CD4-positive, CD25-positive, alpha-beta regulatory T cell (primary cell): ENCODE results near the gene NINL. TPM values are rescaled to one million over a fixed set of nuclear protein-coding genes. Genes with fewer than 3 reads are reported as not detected.
A peak's percentile ranks its signal among the peaks of the same experiment; 100 is the strongest.
"Not testable (repeated sequence)": the region's sequence is repeated elsewhere in the genome, so short reads cannot be mapped to it uniquely, and the experiment has no call there.

ENCODE experiments used
- ATAC-seq, 2 donors: fragments of 150-1000 bp; cut with Tn5 transposase; one replicate each; pipeline ENCODE4 v1.10.0; 2021; ENCODE audit warnings: low read depth in 2 of 2, moderate number of reproducible peaks in 2 of 2, moderate library complexity in 1 of 2
- DNase-seq, 3 donors: peaks; one replicate each; pipeline versions ENCODE4 v3.0.0 to v3.0.0-alpha.2; 2012 to 2022; ENCODE audit warnings: mixed read lengths in 1 of 3
- H3K27ac ChIP-seq: one replicate; pipeline ENCODE4 v1.7.0; 2013; ENCODE audit warnings: mild to moderate bottlenecking, low read length; ENCODE audit not compliant: insufficient read depth, poor library complexity, severe bottlenecking
- H3K27me3 ChIP-seq: one replicate; pipeline ENCODE4 v1.7.0; 2013; ENCODE audit warnings: low read length; ENCODE audit not compliant: control insufficient read depth, insufficient read depth
- H3K36me3 ChIP-seq: one replicate; pipeline ENCODE4 v1.7.0; 2013; ENCODE audit warnings: mild to moderate bottlenecking, low read length, moderate library complexity; ENCODE audit not compliant: control insufficient read depth, insufficient read depth
- H3K4me1 ChIP-seq: 2 replicates; pipeline ENCODE4 v1.7.0; 2013; ENCODE audit warnings: mild to moderate bottlenecking, low read length; ENCODE audit not compliant: insufficient read depth, control insufficient read depth, poor library complexity, severe bottlenecking
- H3K4me3 ChIP-seq: one replicate; pipeline ENCODE4 v1.7.0; 2013; ENCODE audit warnings: low read depth, mild to moderate bottlenecking, low read length, moderate library complexity
- H3K9me3 ChIP-seq, 2 experiments: 1 replicate in 1 of 2; 2 replicates in 1 of 2; pipeline ENCODE4 v1.7.0; 2013; ENCODE audit warnings: low read length in 2 of 2, mild to moderate bottlenecking in 1 of 2, moderate library complexity in 1 of 2; ENCODE audit not compliant: control insufficient read depth in 2 of 2
- H3K27ac Mint-ChIP-seq, 3 donors: one replicate each; pipeline ENCODE4 v1.8.0; 2020 to 2022; ENCODE audit warnings: mild to moderate bottlenecking in 3 of 3, mixed read lengths in 3 of 3, moderate library complexity in 2 of 3
- H3K27me3 Mint-ChIP-seq: one replicate; pipeline ENCODE4 v1.8.0; 2022; ENCODE audit warnings: mild to moderate bottlenecking, mixed read lengths
- H3K36me3 Mint-ChIP-seq: one replicate; pipeline ENCODE4 v1.8.0; 2020; ENCODE audit warnings: mixed read lengths
- H3K4me1 Mint-ChIP-seq, 4 donors: one replicate each; pipeline ENCODE4 v1.8.0; 2020 to 2022; ENCODE audit warnings: mixed read lengths in 4 of 4, mild to moderate bottlenecking in 1 of 4
- H3K4me3 Mint-ChIP-seq, 4 donors: one replicate each; pipeline ENCODE4 v1.8.0; 2020 to 2022; ENCODE audit warnings: mild to moderate bottlenecking in 4 of 4, mixed read lengths in 4 of 4, moderate library complexity in 3 of 4
- H3K9me3 Mint-ChIP-seq, 7 donors: one replicate each; pipeline ENCODE4 v1.8.0; 2020 to 2022; ENCODE audit warnings: mixed read lengths in 7 of 7, mild to moderate bottlenecking in 3 of 7, moderate library complexity in 2 of 7
- polyA plus RNA-seq, 4 donors: library from polyadenylated mRNA; unstranded; fragments of 300-500 nt; fragmentation: Illumina TruSeq; gene quantifications; one replicate each; pipeline ENCODE4 v1.2.3, GENCODE V29; 2021
- total RNA-seq: library from RNA; stranded (reverse); gene quantifications from one replicate; pipeline ENCODE4 v1.2.3, GENCODE V29; 2022

Gene NINL
- total and polyA plus RNA-seq, 5 donors from 2014 or later, result 0.39 to 0.42 TPM; not detected in 3

DNA sequence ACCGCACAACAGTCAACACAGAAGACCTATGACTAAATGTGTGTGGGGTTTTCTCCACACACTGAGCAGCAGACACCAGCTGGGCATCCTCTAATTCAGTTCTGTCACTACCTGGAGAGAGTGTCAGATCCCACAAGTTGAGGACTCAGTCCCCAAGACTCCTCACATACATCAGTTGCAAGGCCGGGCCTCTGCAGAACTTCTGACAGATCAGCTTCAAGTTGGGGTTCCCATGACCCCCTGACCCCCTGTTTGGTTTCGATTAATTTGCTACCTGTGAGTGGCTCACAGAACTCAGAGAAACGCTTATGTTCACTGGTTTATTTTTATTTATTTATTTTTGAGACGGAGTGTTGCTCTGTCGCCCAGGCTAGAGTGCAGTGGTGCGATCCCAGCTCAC, 3.2 kb upstream of the NINL start:
- Histone ChIP-seq H3K27ac (no peak overlapping the region), H3K9me3 (no peaks in the 10 kb centered on the region), H3K27me3 (no peaks in the 10 kb centered on the region), H3K4me3 (no peak overlapping the region), H3K4me1 (peaks cover 14% of the 10 kb centered on the region), H3K36me3 (no peaks in the 10 kb centered on the region)
- Mint-ChIP-seq H3K27ac (no peak overlapping the region), H3K9me3 (peaks cover 0 to 2% (median 0%) of the 10 kb centered on the region in 7 donors), H3K27me3 (peaks cover 10% of the 10 kb centered on the region), H3K4me3 (no peak overlapping the region), H3K4me1 (peaks cover 0 to 10% (median 3%) of the 10 kb centered on the region in 4 donors), H3K36me3 (no peaks in the 10 kb centered on the region)
- ATAC-seq (no peak), DNase-seq (no peak)

DNA sequence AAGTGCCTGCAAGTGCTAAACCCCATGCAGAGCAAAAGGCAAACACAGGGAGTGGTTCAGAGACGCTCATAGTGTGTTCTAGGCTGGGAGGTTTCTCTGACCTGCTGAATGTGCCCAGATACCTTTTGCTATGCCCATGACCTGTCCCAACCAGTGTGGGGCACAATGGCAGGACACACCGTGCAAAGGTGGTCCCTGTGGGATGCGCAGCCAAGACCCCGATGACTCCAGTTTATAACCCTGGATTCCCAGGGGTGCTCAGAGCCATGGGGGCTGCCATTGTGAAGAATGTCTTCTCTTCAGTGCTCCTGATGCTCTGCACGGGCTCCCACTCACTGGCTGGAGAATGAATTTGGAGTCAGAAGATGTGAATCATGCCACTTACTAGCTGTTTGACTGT, 2.2 kb upstream of the NINL start:
- ATAC-seq (peak in 1 of 2 donors; percentile 15), DNase-seq (no peak)
- Histone ChIP-seq H3K4me1 (peaks cover 14% of the 10 kb centered on the region), H3K36me3 (no peaks in the 10 kb centered on the region), H3K4me3 (no peak overlapping the region), H3K9me3 (no peaks in the 10 kb centered on the region), H3K27me3 (no peaks in the 10 kb centered on the region), H3K27ac (no peak overlapping the region)
- peaks cover 20% of the 10 kb centered on the region for H3K27me3 Mint-ChIP-seq
- H3K36me3 Mint-ChIP-seq, result no peaks in the 10 kb centered on the region
- peaks cover 0 to 10% (median 3%) of the 10 kb centered on the region in 4 donors for H3K4me1 Mint-ChIP-seq
- peak overlapping the region in 1 of 3 donors; percentile 10 for H3K27ac Mint-ChIP-seq
- H3K4me3 Mint-ChIP-seq, result no peak overlapping the region
- peaks cover 0 to 2% (median 0%) of the 10 kb centered on the region in 7 donors for H3K9me3 Mint-ChIP-seq

DNA sequence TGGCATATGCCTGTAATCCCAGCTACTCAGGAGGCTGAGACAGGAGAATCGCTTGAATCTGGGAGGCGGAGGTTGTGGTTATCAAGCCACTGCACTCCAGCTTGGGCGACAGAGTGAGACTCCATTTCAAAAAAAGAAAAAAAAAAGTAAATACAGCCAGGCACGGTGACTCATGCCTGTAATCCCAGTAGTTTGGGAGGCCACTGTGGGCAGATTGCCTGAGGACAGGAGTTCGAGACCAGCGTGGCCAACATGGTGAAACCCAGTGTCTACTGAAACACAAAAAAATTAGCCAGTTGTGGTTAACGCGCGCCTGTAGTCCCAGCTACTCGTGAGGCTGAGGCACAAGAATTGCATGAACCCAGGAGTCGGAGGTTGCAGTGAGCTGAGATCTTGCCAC, 1.5 kb upstream of the NINL start:
- H3K27ac ChIP-seq, result no peak overlapping the region
- no peak overlapping the region for H3K4me3 Mint-ChIP-seq
- H3K27ac Mint-ChIP-seq, result peak overlapping the region in 1 of 3 donors; percentile 10
- H3K9me3 Mint-ChIP-seq, result peaks cover 0 to 2% (median 0%) of the 10 kb centered on the region in 7 donors
- H3K4me3 ChIP-seq, result no peak overlapping the region
- H3K9me3 ChIP-seq, result no peaks in the 10 kb centered on the region
- H3K4me1 ChIP-seq, result peaks cover 14% of the 10 kb centered on the region
- ATAC-seq (no peak), DNase-seq (no peak)
- H3K36me3 Mint-ChIP-seq, result no peaks in the 10 kb centered on the region
- no peaks in the 10 kb centered on the region for H3K36me3 ChIP-seq
- peaks cover 21% of the 10 kb centered on the region for H3K27me3 Mint-ChIP-seq
- no peaks in the 10 kb centered on the region for H3K27me3 ChIP-seq
- H3K4me1 Mint-ChIP-seq, result peaks cover 0 to 10% (median 3%) of the 10 kb centered on the region in 4 donors

DNA sequence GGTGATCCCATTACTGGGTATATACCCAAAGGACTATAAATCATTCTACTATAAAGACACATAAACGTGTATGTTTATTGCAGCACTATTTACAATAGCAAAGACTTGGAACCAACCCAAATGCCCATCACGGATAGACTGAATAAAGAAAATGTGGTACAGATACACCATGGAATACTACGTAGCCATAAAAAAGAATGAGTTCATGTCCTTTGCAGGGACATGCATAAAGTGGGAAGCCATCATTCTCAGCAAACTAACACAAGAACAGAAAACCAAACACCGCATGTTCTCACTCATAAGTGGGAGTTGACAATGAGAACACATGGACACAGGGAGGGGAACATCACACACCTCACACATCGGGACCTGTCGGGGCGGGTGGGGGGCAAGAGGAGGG, 1.7 kb downstream of the NINL start:
- H3K27me3 ChIP-seq, H3K36me3 ChIP-seq, H3K9me3 Mint-ChIP-seq, H3K9me3 ChIP-seq, DNase-seq, H3K4me1 Mint-ChIP-seq, H3K4me3 ChIP-seq, ATAC-seq, H3K27ac ChIP-seq, H3K36me3 Mint-ChIP-seq: not testable (repeated sequence)
- Mint-ChIP-seq H3K27me3 (peaks cover 31% of the 10 kb centered on the region), H3K4me3 (peak overlapping the region in 3 of 4 donors; percentile 24 to 86 (median 40)), H3K27ac (peak overlapping the region in 2 of 3 donors; percentile 49 to 91)
- peaks cover 14% of the 10 kb centered on the region for H3K4me1 ChIP-seq

DNA sequence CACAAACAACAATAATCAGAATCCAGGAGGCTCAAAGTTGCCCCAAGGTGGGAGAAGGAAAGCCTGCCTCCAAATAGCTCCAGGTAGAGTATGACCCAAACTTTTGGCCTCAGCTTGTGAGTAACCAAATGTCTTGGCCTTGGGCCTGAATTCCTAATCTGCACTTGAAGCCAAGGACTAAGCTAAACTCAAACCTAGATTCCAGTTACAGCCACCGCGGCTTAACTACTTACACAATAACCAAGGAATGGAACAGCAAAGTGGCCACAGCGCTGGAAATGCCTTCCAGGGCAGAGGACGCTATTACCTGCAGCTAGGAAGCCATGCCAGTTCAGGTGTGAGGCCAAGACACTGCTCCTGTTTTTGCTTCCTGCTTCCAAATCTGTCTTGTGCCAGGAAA, 4.6 kb downstream of the NINL start:
- Mint-ChIP-seq H3K9me3 (peaks cover 0 to under 1% (median 0%) of the 10 kb centered on the region in 7 donors), H3K4me1 (peaks cover 0 to 10% (median 3%) of the 10 kb centered on the region in 4 donors), H3K4me3 (peak overlapping the region in 1 of 4 donors; percentile 27), H3K27ac (no peak overlapping the region), H3K27me3 (peaks cover 31% of the 10 kb centered on the region), H3K36me3 (no peaks in the 10 kb centered on the region)
- DNase-seq (no peak), ATAC-seq (no peak)
- Histone ChIP-seq H3K9me3 (no peaks in the 10 kb centered on the region), H3K27ac (no peak overlapping the region), H3K27me3 (no peaks in the 10 kb centered on the region), H3K4me3 (no peak overlapping the region), H3K36me3 (no peaks in the 10 kb centered on the region), H3K4me1 (peaks cover 13% of the 10 kb centered on the region)

DNA sequence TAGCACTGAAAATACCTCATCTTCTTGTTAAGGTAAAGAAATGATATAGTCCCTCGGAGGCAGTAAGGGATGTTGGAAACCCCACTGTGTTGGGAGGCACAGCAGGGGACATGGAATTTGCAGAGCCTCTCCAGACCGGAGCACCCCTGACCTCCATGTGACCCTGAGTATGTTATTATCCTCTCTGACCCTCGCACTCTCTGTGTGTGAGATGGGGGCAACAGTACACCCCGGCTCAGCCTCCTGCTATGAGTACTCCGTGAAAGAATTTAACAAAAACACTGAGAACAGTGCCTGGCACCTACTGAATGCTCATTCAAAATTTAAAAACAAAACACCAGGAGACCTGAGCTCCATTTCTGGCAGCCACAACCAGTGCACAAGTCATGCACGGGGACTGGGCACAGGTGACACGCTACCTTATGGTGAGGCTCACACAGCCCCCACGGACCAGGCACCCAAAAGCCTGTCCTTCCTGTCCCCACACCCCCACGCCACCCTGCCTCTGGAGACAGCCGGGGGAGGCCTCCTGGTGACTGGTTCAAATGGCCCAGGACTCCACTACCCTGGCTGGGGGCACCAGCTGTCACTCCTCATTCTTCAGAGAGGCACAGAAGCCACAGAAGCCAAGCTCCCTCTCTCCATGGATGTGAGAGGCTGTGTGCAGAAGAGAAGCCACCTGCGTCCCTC, 6.1 kb downstream of the NINL start:
- Histone ChIP-seq H3K36me3 (no peaks in the 10 kb centered on the region), H3K4me3 (no peak overlapping the region), H3K4me1 (no peaks in the 10 kb centered on the region), H3K27me3 (no peaks in the 10 kb centered on the region), H3K9me3 (no peaks in the 10 kb centered on the region), H3K27ac (no peak overlapping the region)
- peaks cover 0 to 4% (median 0%) of the 10 kb centered on the region in 4 donors for H3K4me1 Mint-ChIP-seq
- no peak overlapping the region for H3K4me3 Mint-ChIP-seq
- peaks cover 0 to 2% (median 0%) of the 10 kb centered on the region in 7 donors for H3K9me3 Mint-ChIP-seq
- H3K27me3 Mint-ChIP-seq, result peaks cover 24% of the 10 kb centered on the region
- DNase-seq (no peak), ATAC-seq (no peak)
- no peak overlapping the region for H3K27ac Mint-ChIP-seq
- H3K36me3 Mint-ChIP-seq, result no peaks in the 10 kb centered on the region

DNA sequence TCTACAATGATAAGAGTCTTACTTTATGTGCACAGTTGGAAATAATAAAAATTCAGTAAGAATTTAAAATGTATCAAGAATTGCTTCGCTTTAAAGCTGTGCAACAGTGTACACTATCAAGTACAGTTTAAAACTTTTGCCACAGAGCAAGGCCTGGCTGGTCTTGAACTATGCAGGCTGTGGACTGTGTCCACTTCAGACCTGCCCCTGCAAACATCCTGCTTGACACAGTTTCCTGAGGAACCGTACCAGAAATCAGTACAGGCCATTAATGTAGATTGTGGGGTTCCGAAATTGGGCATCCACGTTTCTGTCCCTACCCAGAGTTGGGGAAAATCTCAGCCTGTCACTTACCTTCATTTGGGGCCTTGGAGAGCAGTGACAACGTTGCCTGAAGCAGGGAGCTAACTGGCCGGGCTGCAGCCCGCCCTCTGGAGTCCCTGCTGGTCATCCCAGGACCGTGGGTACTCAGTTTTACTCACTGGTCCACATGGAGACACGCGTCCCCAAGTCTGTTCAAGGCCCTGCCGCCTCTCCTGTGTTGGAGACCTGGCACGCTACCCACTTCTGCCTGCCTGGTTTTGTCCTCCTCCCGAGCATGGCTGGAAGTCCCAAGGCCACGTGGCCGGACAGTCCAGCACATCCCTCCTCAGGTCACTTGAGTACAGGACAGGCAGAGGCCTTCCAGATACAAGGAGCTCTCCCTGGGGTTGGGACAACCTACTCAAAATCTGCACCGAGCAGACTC, 8.4 kb downstream of the NINL start:
- Mint-ChIP-seq H3K27ac (no peak overlapping the region), H3K4me1 (no peaks in the 10 kb centered on the region), H3K27me3 (peaks cover 9% of the 10 kb centered on the region), H3K36me3 (no peaks in the 10 kb centered on the region), H3K9me3 (peaks cover 0 to 2% (median 0%) of the 10 kb centered on the region in 7 donors), H3K4me3 (no peak overlapping the region)
- Histone ChIP-seq H3K9me3 (no peaks in the 10 kb centered on the region), H3K27ac (no peak overlapping the region), H3K27me3 (no peaks in the 10 kb centered on the region), H3K4me1 (no peaks in the 10 kb centered on the region), H3K36me3 (no peaks in the 10 kb centered on the region), H3K4me3 (no peak overlapping the region)
- DNase-seq (no peak), ATAC-seq (no peak)
